ENCODE results near the gene PCSK7.

DNA sequence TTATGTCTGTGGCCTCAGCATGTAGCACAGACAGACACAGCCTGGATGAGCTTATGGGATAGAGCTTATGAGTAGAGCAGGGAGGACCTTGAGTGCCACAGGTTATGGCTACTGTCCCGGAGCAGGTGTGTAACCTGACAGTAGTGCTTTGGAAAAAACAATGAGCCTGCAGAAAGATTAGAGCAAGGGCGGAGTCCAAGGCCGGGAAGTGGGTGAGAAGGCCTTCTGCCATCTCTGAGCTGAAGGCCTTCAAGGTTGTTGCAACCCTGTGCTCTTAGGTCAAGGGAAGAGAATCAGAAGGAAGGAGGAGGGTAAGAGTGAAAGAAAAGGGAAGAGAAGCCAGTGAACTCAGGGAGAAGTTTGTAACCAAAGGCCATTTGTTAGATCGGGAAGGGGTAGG, 36.6 kb downstream of the PCSK7 start:
- TF ChIP-seq, protein P1, sequence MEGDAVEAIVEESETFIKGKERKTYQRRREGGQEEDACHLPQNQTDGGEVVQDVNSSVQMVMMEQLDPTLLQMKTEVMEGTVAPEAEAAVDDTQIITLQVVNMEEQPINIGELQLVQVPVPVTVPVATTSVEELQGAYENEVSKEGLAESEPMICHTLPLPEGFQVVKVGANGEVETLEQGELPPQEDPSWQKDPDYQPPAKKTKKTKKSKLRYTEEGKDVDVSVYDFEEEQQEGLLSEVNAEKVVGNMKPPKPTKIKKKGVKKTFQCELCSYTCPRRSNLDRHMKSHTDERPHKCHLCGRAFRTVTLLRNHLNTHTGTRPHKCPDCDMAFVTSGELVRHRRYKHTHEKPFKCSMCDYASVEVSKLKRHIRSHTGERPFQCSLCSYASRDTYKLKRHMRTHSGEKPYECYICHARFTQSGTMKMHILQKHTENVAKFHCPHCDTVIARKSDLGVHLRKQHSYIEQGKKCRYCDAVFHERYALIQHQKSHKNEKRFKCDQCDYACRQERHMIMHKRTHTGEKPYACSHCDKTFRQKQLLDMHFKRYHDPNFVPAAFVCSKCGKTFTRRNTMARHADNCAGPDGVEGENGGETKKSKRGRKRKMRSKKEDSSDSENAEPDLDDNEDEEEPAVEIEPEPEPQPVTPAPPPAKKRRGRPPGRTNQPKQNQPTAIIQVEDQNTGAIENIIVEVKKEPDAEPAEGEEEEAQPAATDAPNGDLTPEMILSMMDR (IDR thresholded peaks at IDR 0.05 in 4 of 5, conservative IDR thresholded peaks at IDR 0.05 in 1 of 5) = no peak
- no peak for TF ChIP-seq POLR2A (IDR thresholded peaks at IDR 0.05)
